ENCODE results near the gene FLACC1. TPM values are rescaled to one million over a fixed set of nuclear protein-coding genes. Genes with fewer than 3 reads are reported as not detected.

FLACC1 gene
- total and polyA plus RNA-seq, 4 donors: 0.09 to 7.1 (median 1.1) TPM

- no peak overlapping the region for H3K4me3 ChIP-seq (ENCODE audit: low read depth in 1 of 3, low read length in 3 of 3)
- H3K4me1 ChIP-seq (ENCODE audit: control insufficient read depth in 4 of 4, insufficient read depth in 4 of 4, low read length in 3 of 4): no peaks in the 10 kb centered on the region
- peaks cover 8 to 36% (median 26%) of the 10 kb centered on the region in 4 donors for H3K36me3 ChIP-seq (ENCODE audit: control insufficient read depth in 4 of 4, insufficient read depth in 3 of 4, low read depth in 1 of 4, low read length in 3 of 4)
- no peaks in the 10 kb centered on the region for H3K27me3 ChIP-seq (ENCODE audit: control insufficient read depth in 4 of 4, insufficient read depth in 4 of 4, low read length in 3 of 4)
- H3K9ac ChIP-seq (ENCODE audit: low read depth in 1 of 2, low read length in 2 of 2): no peak overlapping the region
- no peaks in the 10 kb centered on the region for H3K9me3 ChIP-seq (ENCODE audit: control insufficient read depth in 4 of 4, low read length in 3 of 4)
- no peak overlapping the region for H3K27ac ChIP-seq (ENCODE audit: low read depth in 1 of 2, low read length in 2 of 2)
- 85% methylated on average over 8 of the region's 8 CpGs for WGBS
- no peak for TF ChIP-seq CTCF (IDR thresholded peaks at IDR 0.05; ENCODE audit: low read depth, low read length, missing input control)
- TF ChIP-seq FOXA2 (IDR thresholded peaks at IDR 0.05): no peak
- TF ChIP-seq YY1 (IDR thresholded peaks at IDR 0.05): no peak
- no peak for DNase-seq (ENCODE audit: low spot score)
Observed at GRCh38 chr2:201396595-201396994, 39.5 kb upstream of the FLACC1 start.

GRCh38 chr2:201383136-201383535 is 26.0 kb upstream of the FLACC1 start:
- no peak for TF ChIP-seq JUND (IDR thresholded peaks at IDR 0.05)
- no peak for TF ChIP-seq YY1 (IDR thresholded peaks at IDR 0.05)
- TF ChIP-seq SP1 (IDR thresholded peaks at IDR 0.05): no peak
- TF ChIP-seq MAX (IDR thresholded peaks at IDR 0.05): no peak
- WGBS: 77% methylated on average over 1 of the region's 1 CpG
- Histone ChIP-seq H3K27me3 (ENCODE audit: control insufficient read depth in 4 of 4, insufficient read depth in 4 of 4, low read length in 3 of 4) (no peaks in the 10 kb centered on the region), H3K27ac (ENCODE audit: low read depth in 1 of 2, low read length in 2 of 2) (no peak overlapping the region), H3K9me3 (ENCODE audit: control insufficient read depth in 4 of 4, low read length in 3 of 4) (no peaks in the 10 kb centered on the region), H3K4me1 (ENCODE audit: control insufficient read depth in 4 of 4, insufficient read depth in 4 of 4, low read length in 3 of 4) (no peaks in the 10 kb centered on the region), H3K4me3 (ENCODE audit: low read depth in 1 of 3, low read length in 3 of 3) (no peak overlapping the region), H3K36me3 (ENCODE audit: control insufficient read depth in 4 of 4, insufficient read depth in 3 of 4, low read depth in 1 of 4, low read length in 3 of 4) (peaks cover 3 to 43% (median 29%) of the 10 kb centered on the region in 4 donors), H3K9ac (ENCODE audit: low read depth in 1 of 2, low read length in 2 of 2) (no peak overlapping the region)
- no peak for DNase-seq (ENCODE audit: low spot score)

- H3K36me3 ChIP-seq (ENCODE audit: control insufficient read depth in 4 of 4, insufficient read depth in 3 of 4, low read depth in 1 of 4, low read length in 3 of 4): peaks cover 2 to 18% (median 13%) of the 10 kb centered on the region in 4 donors
- no peaks in the 10 kb centered on the region for H3K27me3 ChIP-seq (ENCODE audit: control insufficient read depth in 4 of 4, insufficient read depth in 4 of 4, low read length in 3 of 4)
- no peaks in the 10 kb centered on the region for H3K4me1 ChIP-seq (ENCODE audit: control insufficient read depth in 4 of 4, insufficient read depth in 4 of 4, low read length in 3 of 4)
- TF ChIP-seq HNF4G (IDR thresholded peaks at IDR 0.05) (no peak), ATF3 (IDR thresholded peaks at IDR 0.05) (no peak), HNF4A (conservative IDR thresholded peaks at IDR 0.05) (no peak), YY1 (IDR thresholded peaks at IDR 0.05) (no peak), RXRA (IDR thresholded peaks at IDR 0.05) (no peak), CTCF (IDR thresholded peaks at IDR 0.05; ENCODE audit: low read depth, low read length, missing input control) (no peak), EGR1 (IDR thresholded peaks at IDR 0.05; ENCODE audit: low read depth in 2 of 2) (no peak), GABPA (IDR thresholded peaks at IDR 0.05 in 1 of 2, conservative IDR thresholded peaks at IDR 0.05 in 1 of 2) (no peak)
- TF ChIP-seq, protein P1, sequence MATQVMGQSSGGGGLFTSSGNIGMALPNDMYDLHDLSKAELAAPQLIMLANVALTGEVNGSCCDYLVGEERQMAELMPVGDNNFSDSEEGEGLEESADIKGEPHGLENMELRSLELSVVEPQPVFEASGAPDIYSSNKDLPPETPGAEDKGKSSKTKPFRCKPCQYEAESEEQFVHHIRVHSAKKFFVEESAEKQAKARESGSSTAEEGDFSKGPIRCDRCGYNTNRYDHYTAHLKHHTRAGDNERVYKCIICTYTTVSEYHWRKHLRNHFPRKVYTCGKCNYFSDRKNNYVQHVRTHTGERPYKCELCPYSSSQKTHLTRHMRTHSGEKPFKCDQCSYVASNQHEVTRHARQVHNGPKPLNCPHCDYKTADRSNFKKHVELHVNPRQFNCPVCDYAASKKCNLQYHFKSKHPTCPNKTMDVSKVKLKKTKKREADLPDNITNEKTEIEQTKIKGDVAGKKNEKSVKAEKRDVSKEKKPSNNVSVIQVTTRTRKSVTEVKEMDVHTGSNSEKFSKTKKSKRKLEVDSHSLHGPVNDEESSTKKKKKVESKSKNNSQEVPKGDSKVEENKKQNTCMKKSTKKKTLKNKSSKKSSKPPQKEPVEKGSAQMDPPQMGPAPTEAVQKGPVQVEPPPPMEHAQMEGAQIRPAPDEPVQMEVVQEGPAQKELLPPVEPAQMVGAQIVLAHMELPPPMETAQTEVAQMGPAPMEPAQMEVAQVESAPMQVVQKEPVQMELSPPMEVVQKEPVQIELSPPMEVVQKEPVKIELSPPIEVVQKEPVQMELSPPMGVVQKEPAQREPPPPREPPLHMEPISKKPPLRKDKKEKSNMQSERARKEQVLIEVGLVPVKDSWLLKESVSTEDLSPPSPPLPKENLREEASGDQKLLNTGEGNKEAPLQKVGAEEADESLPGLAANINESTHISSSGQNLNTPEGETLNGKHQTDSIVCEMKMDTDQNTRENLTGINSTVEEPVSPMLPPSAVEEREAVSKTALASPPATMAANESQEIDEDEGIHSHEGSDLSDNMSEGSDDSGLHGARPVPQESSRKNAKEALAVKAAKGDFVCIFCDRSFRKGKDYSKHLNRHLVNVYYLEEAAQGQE (IDR thresholded peaks at IDR 0.05): no peak
- no peak overlapping the region for H3K9ac ChIP-seq (ENCODE audit: low read depth in 1 of 2, low read length in 2 of 2)
- DNase-seq (ENCODE audit: low spot score): no peak
- no peak overlapping the region for H3K27ac ChIP-seq (ENCODE audit: low read depth in 1 of 2, low read length in 2 of 2)
- H3K9me3 ChIP-seq (ENCODE audit: control insufficient read depth in 4 of 4, low read length in 3 of 4): no peaks in the 10 kb centered on the region
- 90% methylated on average over 5 of the region's 5 CpGs for WGBS
- no peak overlapping the region for H3K4me3 ChIP-seq (ENCODE audit: low read depth in 1 of 3, low read length in 3 of 3)
Observed at GRCh38 chr2:201378496-201379397, 21.6 kb upstream of the FLACC1 start.
